Mesenchymal stem cell (in vitro differentiated cells and primary cell): ENCODE measurements around the gene NVL.

ENCODE experiments used
- DNase-seq: peaks from one replicate; pipeline ENCODE4 v3.0.0-alpha.2; 2013
- H2AFZ ChIP-seq: one replicate; pipeline ENCODE4 v1.6.1; 2013; ENCODE audit warnings: low read depth, mild to moderate bottlenecking, control low read depth, inconsistent platforms, low read length, moderate library complexity
- H2AK5ac ChIP-seq: 2 replicates; pipeline ENCODE4 v1.6.1; 2013; ENCODE audit warnings: low read length, moderate library complexity, mild to moderate bottlenecking, inconsistent platforms; ENCODE audit not compliant: severe bottlenecking
- H2BK120ac ChIP-seq: one replicate; pipeline ENCODE4 v1.6.1; 2013; ENCODE audit warnings: low read depth, mild to moderate bottlenecking, inconsistent platforms, low read length, moderate library complexity
- H2BK12ac ChIP-seq, 2 experiments: one replicate each; pipeline ENCODE4 v1.6.1; 2013; ENCODE audit warnings: inconsistent platforms in 2 of 2, low read length in 2 of 2, mild to moderate bottlenecking in 2 of 2, moderate library complexity in 2 of 2, control low read depth in 1 of 2
- H2BK15ac ChIP-seq: one replicate; pipeline ENCODE4 v1.6.1; 2013; ENCODE audit warnings: mild to moderate bottlenecking, low read depth, inconsistent platforms; ENCODE audit not compliant: poor library complexity, severe bottlenecking
- H2BK5ac ChIP-seq: 2 replicates; pipeline ENCODE4 v1.6.1; 2013; ENCODE audit warnings: low read depth, mild to moderate bottlenecking, low read length, control low read depth, inconsistent platforms; ENCODE audit not compliant: poor library complexity, severe bottlenecking
- H3K14ac ChIP-seq, 2 experiments: one replicate each; pipeline ENCODE4 v1.6.1; 2013; ENCODE audit warnings: inconsistent platforms in 2 of 2, low read length in 2 of 2, control low read depth in 1 of 2, mild to moderate bottlenecking in 1 of 2, moderate library complexity in 1 of 2
- H3K18ac ChIP-seq, 2 experiments: one replicate each; pipeline ENCODE4 v1.6.1; 2013; ENCODE audit warnings: inconsistent platforms in 2 of 2, low read length in 2 of 2, control low read depth in 1 of 2, low read depth in 1 of 2, mild to moderate bottlenecking in 1 of 2
- H3K23ac ChIP-seq, 2 experiments: one replicate each; pipeline ENCODE4 v1.6.1; 2013; ENCODE audit warnings: inconsistent platforms in 2 of 2, low read length in 2 of 2, mild to moderate bottlenecking in 2 of 2, moderate library complexity in 2 of 2, control low read depth in 1 of 2
- H3K27ac ChIP-seq: 2 replicates; pipeline ENCODE4 v1.5.1; 2013; ENCODE audit warnings: mild to moderate bottlenecking, moderate library complexity, low read length, control low read depth, inconsistent platforms; ENCODE audit not compliant: poor library complexity, severe bottlenecking
- H3K27me3 ChIP-seq, 2 experiments: 2 replicates each; pipeline versions ENCODE4 v1.6.1 to v1.7.0; 2013; ENCODE audit warnings: low read length in 2 of 2, mild to moderate bottlenecking in 2 of 2, moderate library complexity in 2 of 2, control low read depth in 1 of 2, inconsistent platforms in 1 of 2; ENCODE audit not compliant: control insufficient read depth in 1 of 2, insufficient read depth in 1 of 2
- H3K36me3 ChIP-seq, 2 experiments: 2 replicates each; pipeline versions ENCODE4 v1.6.1 to v1.7.0; 2013; ENCODE audit warnings: low read length in 2 of 2, control low read depth in 1 of 2, inconsistent platforms in 1 of 2, low read depth in 1 of 2, mild to moderate bottlenecking in 1 of 2; ENCODE audit not compliant: insufficient read depth in 2 of 2, control insufficient read depth in 1 of 2
- H3K4ac ChIP-seq, 2 experiments: one replicate each; pipeline ENCODE4 v1.6.1; 2013; ENCODE audit warnings: inconsistent platforms in 2 of 2, low read length in 2 of 2, mild to moderate bottlenecking in 2 of 2, moderate library complexity in 2 of 2, control low read depth in 1 of 2, low read depth in 1 of 2
- H3K4me1 ChIP-seq: 2 replicates; pipeline ENCODE4 v1.6.1; 2013; ENCODE audit warnings: low read depth, low read length, control low read depth; ENCODE audit not compliant: control insufficient read depth, insufficient read depth
- H3K4me2 ChIP-seq: 2 replicates; pipeline ENCODE4 v1.6.1; 2013; ENCODE audit warnings: low read length, mild to moderate bottlenecking, inconsistent platforms; ENCODE audit not compliant: poor library complexity, severe bottlenecking
- H3K4me3 ChIP-seq, 2 experiments: 2 replicates each; pipeline versions ENCODE4 v1.5.1 to v1.7.0; 2013; ENCODE audit warnings: low read length in 2 of 2, mild to moderate bottlenecking in 2 of 2, control low read depth in 1 of 2, low read depth in 1 of 2; ENCODE audit not compliant: insufficient read depth in 1 of 2
- H3K79me1 ChIP-seq: replicated peaks from 2 replicates; pipeline ENCODE4 v1.6.1; 2013; ENCODE audit warnings: mild to moderate bottlenecking, control low read depth, low read length, inconsistent platforms; ENCODE audit not compliant: poor library complexity, severe bottlenecking
- H3K9ac ChIP-seq: 2 replicates; pipeline ENCODE4 v1.7.0; 2013; ENCODE audit warnings: mild to moderate bottlenecking, low read length, moderate library complexity
- H3K9me3 ChIP-seq: 2 replicates; pipeline ENCODE4 v1.7.0; 2013; ENCODE audit warnings: mild to moderate bottlenecking, low read length; ENCODE audit not compliant: control insufficient read depth
- H4K8ac ChIP-seq: one replicate; pipeline ENCODE4 v1.6.1; 2013; ENCODE audit warnings: inconsistent platforms, mild to moderate bottlenecking, low read length, moderate library complexity
- H4K91ac ChIP-seq: one replicate; pipeline ENCODE4 v1.6.1; 2013; ENCODE audit warnings: mild to moderate bottlenecking, low read length, inconsistent platforms
- WGBS: methylation state at CpG from one replicate; pipeline ENCODE4 v1.1.7; 2013; ENCODE audit warnings: mixed read lengths; 5-methylcytosine and 5-hydroxymethylcytosine counted together

NVL gene

GRCh38 chr1:224373008-224373590 lies 43.1 kb upstream of the NVL start:
- Histone ChIP-seq H3K4me3 (no peak overlapping the region), H3K27ac (no peak overlapping the region), H4K8ac (no peak overlapping the region), H3K4ac (no peak overlapping the region), H3K36me3 (peaks cover 31 to 89% of the 10 kb centered on the region in 2 experiments), H2BK15ac (no peak overlapping the region), H2BK12ac (no peak overlapping the region), H3K79me1 (peaks cover 26% of the 10 kb centered on the region), H3K9ac (no peak overlapping the region), H2AK5ac (no peak overlapping the region), H3K18ac (no peak overlapping the region), H2AFZ (no peak overlapping the region), H4K91ac (no peak overlapping the region), H2BK5ac (no peak overlapping the region), H3K14ac (no peak overlapping the region), H3K23ac (no peak overlapping the region), H2BK120ac (no peak overlapping the region), H3K4me1 (peaks cover 8% of the 10 kb centered on the region), H3K27me3 (no peaks in the 10 kb centered on the region), H3K4me2 (no peak overlapping the region), H3K9me3 (no peaks in the 10 kb centered on the region)
- DNase-seq, result no peak
- 99% methylated on average over 5 of the region's 5 CpGs for WGBS

GRCh38 chr1:224368409-224368808 lies 38.4 kb upstream of the NVL start:
- Histone ChIP-seq H3K9me3 (no peaks in the 10 kb centered on the region), H3K79me1 (peaks cover 29% of the 10 kb centered on the region), H2AK5ac (no peak overlapping the region), H3K4me3 (no peak overlapping the region), H2AFZ (no peak overlapping the region), H3K14ac (no peak overlapping the region), H3K9ac (no peak overlapping the region), H2BK5ac (no peak overlapping the region), H3K4ac (no peak overlapping the region), H3K4me2 (no peak overlapping the region), H4K8ac (no peak overlapping the region), H3K36me3 (peaks cover 35 to 87% of the 10 kb centered on the region in 2 experiments), H3K18ac (no peak overlapping the region), H4K91ac (no peak overlapping the region), H3K27me3 (no peaks in the 10 kb centered on the region), H2BK12ac (no peak overlapping the region), H3K23ac (no peak overlapping the region), H2BK15ac (no peak overlapping the region), H3K27ac (no peak overlapping the region), H2BK120ac (no peak overlapping the region), H3K4me1 (peaks cover 2% of the 10 kb centered on the region)
- no peak for DNase-seq
- WGBS, result 98% methylated on average over 5 of the region's 5 CpGs

GRCh38 chr1:224359207-224359606 lies 29.2 kb upstream of the NVL start:
- Histone ChIP-seq H3K4me1 (peaks cover 10% of the 10 kb centered on the region), H3K14ac (no peak overlapping the region), H4K91ac (no peak overlapping the region), H3K79me1 (peaks cover 11% of the 10 kb centered on the region), H3K23ac (no peak overlapping the region), H3K4ac (no peak overlapping the region), H2AFZ (no peak overlapping the region), H2BK15ac (no peak overlapping the region), H2BK5ac (no peak overlapping the region), H3K36me3 (peaks cover 5 to 14% of the 10 kb centered on the region in 2 experiments), H2AK5ac (no peak overlapping the region), H3K9ac (no peak overlapping the region), H3K4me3 (peak overlapping the region in 1 of 2 experiments; percentile 45), H3K27ac (no peak overlapping the region), H2BK120ac (no peak overlapping the region), H4K8ac (no peak overlapping the region), H3K9me3 (no peaks in the 10 kb centered on the region), H3K18ac (no peak overlapping the region), H2BK12ac (no peak overlapping the region), H3K27me3 (no peaks in the 10 kb centered on the region), H3K4me2 (no peak overlapping the region)
- no peak for DNase-seq
- WGBS, result 95% methylated on average over 3 of the region's 3 CpGs

GRCh38 chr1:224358237-224358636 lies 28.3 kb upstream of the NVL start:
- Histone ChIP-seq H3K36me3 (peaks cover 5 to 8% of the 10 kb centered on the region in 2 experiments), H2AFZ (no peak overlapping the region), H3K23ac (no peak overlapping the region), H3K4ac (no peak overlapping the region), H3K27ac (no peak overlapping the region), H4K91ac (no peak overlapping the region), H2BK120ac (no peak overlapping the region), H3K27me3 (no peaks in the 10 kb centered on the region), H3K9me3 (no peaks in the 10 kb centered on the region), H2BK12ac (no peak overlapping the region), H3K18ac (peak overlapping the region in 1 of 2 experiments; percentile 54), H2BK15ac (no peak overlapping the region), H2BK5ac (no peak overlapping the region), H3K9ac (peak overlapping the region; percentile 92), H3K14ac (no peak overlapping the region), H3K4me3 (peak overlapping the region in 1 of 2 experiments; percentile 94), H4K8ac (no peak overlapping the region), H3K4me2 (peak overlapping the region; percentile 82), H2AK5ac (peak overlapping the region; percentile 72), H3K79me1 (peaks cover 8% of the 10 kb centered on the region), H3K4me1 (peaks cover 10% of the 10 kb centered on the region)
- 47% methylated on average over 2 of the region's 4 CpGs for WGBS
- DNase-seq, result no peak
